KMS-11 (cell line): ENCODE measurements around the gene SYVN1.

ENCODE experiments used
- H2AFZ ChIP-seq: fragments of 200-600 bp; sonication (generic); 2 replicates; pipeline ENCODE4 v1.6.1; 2016; ENCODE audit warnings: antibody characterized with exemption, mixed run types, low read depth
- H3K27ac ChIP-seq: fragments of 200-600 bp; sonication (generic); 2 replicates; pipeline ENCODE4 v1.6.1; 2016; ENCODE audit warnings: mild to moderate bottlenecking, mixed run types
- H3K27me3 ChIP-seq: fragments of 200-600 bp; sonication (generic); 2 replicates; pipeline ENCODE4 v1.6.1; 2017; ENCODE audit warnings: mild to moderate bottlenecking, low read depth, mixed run types, moderate library complexity; ENCODE audit not compliant: insufficient read depth
- H3K36me3 ChIP-seq: fragments of 200-600 bp; sonication (generic); 2 replicates; pipeline ENCODE4 v1.6.1; 2017; ENCODE audit warnings: mild to moderate bottlenecking, mixed run types; ENCODE audit not compliant: insufficient read depth
- H3K4me1 ChIP-seq: fragments of 200-600 bp; sonication (generic); 2 replicates; pipeline ENCODE4 v1.6.1; 2016; ENCODE audit warnings: mild to moderate bottlenecking, low read depth, mixed run types; ENCODE audit not compliant: poor library complexity, severe bottlenecking
- H3K4me2 ChIP-seq: fragments of 200-600 bp; sonication (generic); 2 replicates; pipeline ENCODE4 v1.7.0; 2016; ENCODE audit warnings: mild to moderate bottlenecking, mixed run types
- H3K4me3 ChIP-seq: fragments of 200-600 bp; sonication (generic); IDR thresholded peaks from 2 replicates; pipeline ENCODE4 v1.6.1; 2017; ENCODE audit warnings: low read depth, low read length, mixed read lengths; ENCODE audit not compliant: insufficient read depth
- H3K79me2 ChIP-seq: fragments of 200-600 bp; sonication (generic); 2 replicates; pipeline ENCODE4 v1.6.1; 2016; ENCODE audit warnings: low read depth, mixed run types; ENCODE audit not compliant: insufficient read depth
- H3K9ac ChIP-seq: fragments of 200-600 bp; sonication (generic); 2 replicates; pipeline ENCODE4 v1.6.1; 2016; ENCODE audit warnings: mild to moderate bottlenecking, mixed run types
- H4K20me1 ChIP-seq: fragments of 200-600 bp; sonication (generic); 2 replicates; pipeline ENCODE4 v1.6.1; 2016; ENCODE audit warnings: mild to moderate bottlenecking, mixed run types; ENCODE audit not compliant: insufficient read depth
- TF ChIP-seq, protein P1 (sequence below): fragments of 200-600 bp; sonication (generic); conservative IDR thresholded peaks from 2 replicates; pipeline ENCODE4 v1.6.1; 2017; ENCODE audit warnings: low read depth, mild to moderate bottlenecking, antibody characterized with exemption, low read length, moderate library complexity, mixed read lengths

SYVN1 gene

DNA sequence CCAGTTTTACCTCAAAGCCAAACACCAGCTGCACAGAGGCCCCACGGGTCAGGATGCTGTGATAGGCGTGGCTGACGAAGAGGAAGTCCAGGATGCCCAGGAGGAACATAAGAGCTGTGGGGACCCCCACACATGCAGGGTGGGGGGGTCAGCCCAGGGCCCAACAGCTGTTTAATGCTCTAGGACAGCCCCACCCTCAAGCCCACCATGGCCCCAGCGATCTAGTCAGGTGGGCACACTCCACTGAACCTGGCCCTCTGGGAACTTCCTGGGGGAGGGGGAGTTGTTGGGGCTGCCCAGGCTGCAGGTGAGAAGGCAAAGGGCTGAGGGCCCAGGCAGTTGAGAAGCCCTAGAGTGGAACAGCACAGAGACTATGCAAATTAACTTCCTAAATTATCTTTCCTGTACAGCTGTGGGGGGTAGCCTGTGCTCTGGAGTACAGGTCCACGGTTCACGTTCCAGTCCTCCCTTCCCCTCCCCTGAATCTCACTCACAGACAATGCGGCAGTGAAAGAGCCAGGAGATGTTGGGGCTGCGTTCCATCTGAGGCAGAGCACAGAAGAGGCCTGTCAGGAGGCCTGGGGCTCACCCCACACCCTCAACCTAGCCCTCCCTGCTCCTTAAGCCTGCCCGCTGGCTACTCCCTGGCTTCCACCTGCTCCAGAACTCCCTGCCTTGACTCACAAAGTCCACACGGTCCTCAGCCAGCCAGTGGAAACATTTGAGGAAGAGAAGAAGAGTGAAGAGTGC, 1.9 kb downstream of the SYVN1 start:
- peaks cover 14% of the 10 kb centered on the region for H3K79me2 ChIP-seq
- no peak overlapping the region for H2AFZ ChIP-seq
- no peak overlapping the region for H3K4me3 ChIP-seq

DNA sequence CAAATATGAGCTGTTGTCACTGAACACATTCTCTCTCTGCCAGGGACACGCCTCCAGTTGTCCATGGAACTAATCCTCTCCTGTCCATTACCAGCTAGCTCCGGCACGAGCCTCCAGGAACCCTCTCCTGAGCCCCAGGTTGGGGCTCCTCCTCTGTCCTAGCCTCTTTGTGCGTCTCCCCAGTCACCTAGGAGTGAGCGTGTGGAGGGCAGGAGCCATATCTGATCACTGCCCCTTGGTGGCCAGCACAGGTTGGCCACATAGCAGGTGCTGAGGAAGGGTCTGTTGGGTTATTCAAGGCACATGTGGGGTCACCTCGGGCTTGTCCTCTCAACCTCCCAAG, 2.5 kb downstream of the SYVN1 start:
- H3K4me3 ChIP-seq, result no peak overlapping the region
- no peak overlapping the region for H3K27ac ChIP-seq
- H2AFZ ChIP-seq, result no peak overlapping the region
- H3K9ac ChIP-seq, result no peak overlapping the region
- H3K27me3 ChIP-seq, result no peaks in the 10 kb centered on the region
- peaks cover 14% of the 10 kb centered on the region for H3K79me2 ChIP-seq
- no peaks in the 10 kb centered on the region; the same call in 1 of the 2 replicates for H3K36me3 ChIP-seq
- no peaks in the 10 kb centered on the region for H4K20me1 ChIP-seq
- H3K4me2 ChIP-seq, result no peak overlapping the region
- peaks cover 25% of the 10 kb centered on the region for H3K4me1 ChIP-seq
- TF ChIP-seq, protein P1, sequence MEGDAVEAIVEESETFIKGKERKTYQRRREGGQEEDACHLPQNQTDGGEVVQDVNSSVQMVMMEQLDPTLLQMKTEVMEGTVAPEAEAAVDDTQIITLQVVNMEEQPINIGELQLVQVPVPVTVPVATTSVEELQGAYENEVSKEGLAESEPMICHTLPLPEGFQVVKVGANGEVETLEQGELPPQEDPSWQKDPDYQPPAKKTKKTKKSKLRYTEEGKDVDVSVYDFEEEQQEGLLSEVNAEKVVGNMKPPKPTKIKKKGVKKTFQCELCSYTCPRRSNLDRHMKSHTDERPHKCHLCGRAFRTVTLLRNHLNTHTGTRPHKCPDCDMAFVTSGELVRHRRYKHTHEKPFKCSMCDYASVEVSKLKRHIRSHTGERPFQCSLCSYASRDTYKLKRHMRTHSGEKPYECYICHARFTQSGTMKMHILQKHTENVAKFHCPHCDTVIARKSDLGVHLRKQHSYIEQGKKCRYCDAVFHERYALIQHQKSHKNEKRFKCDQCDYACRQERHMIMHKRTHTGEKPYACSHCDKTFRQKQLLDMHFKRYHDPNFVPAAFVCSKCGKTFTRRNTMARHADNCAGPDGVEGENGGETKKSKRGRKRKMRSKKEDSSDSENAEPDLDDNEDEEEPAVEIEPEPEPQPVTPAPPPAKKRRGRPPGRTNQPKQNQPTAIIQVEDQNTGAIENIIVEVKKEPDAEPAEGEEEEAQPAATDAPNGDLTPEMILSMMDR, result no peak

More for the DNA sequence above, 1.9 kb downstream of the SYVN1 start:
- TF ChIP-seq, protein P1, result no peak
- H3K9ac ChIP-seq, result no peak overlapping the region
- no peaks in the 10 kb centered on the region for H3K27me3 ChIP-seq
- H3K4me1 ChIP-seq, result peaks cover 25% of the 10 kb centered on the region
- peak overlapping the region; percentile 80; the same call in 1 of the 2 replicates for H3K4me2 ChIP-seq
- H3K27ac ChIP-seq, result no peak overlapping the region
- no peaks in the 10 kb centered on the region for H3K36me3 ChIP-seq
- H4K20me1 ChIP-seq, result no peaks in the 10 kb centered on the region

GRCh38 chr11:65131417-65131776, 2.9 kb downstream of the SYVN1 start:
- peaks cover 25% of the 10 kb centered on the region for H3K4me1 ChIP-seq
- no peak overlapping the region for H3K4me2 ChIP-seq
- H4K20me1 ChIP-seq, result no peaks in the 10 kb centered on the region
- TF ChIP-seq, protein P1, result no peak
- no peaks in the 10 kb centered on the region for H3K27me3 ChIP-seq
- H3K27ac ChIP-seq, result no peak overlapping the region
- H3K79me2 ChIP-seq, result peaks cover 14% of the 10 kb centered on the region
- H3K4me3 ChIP-seq, result no peak overlapping the region
- no peaks in the 10 kb centered on the region; the same call in 1 of the 2 replicates for H3K36me3 ChIP-seq
- no peak overlapping the region for H2AFZ ChIP-seq
- H3K9ac ChIP-seq, result no peak overlapping the region

GRCh38 chr11:65130631-65131416, 3.5 kb downstream of the SYVN1 start:
- Histone ChIP-seq H3K4me2 (no peak overlapping the region), H3K9ac (no peak overlapping the region), H4K20me1 (no peaks in the 10 kb centered on the region), H3K4me3 (no peak overlapping the region), H3K79me2 (peaks cover 14% of the 10 kb centered on the region), H3K27me3 (no peaks in the 10 kb centered on the region), H3K36me3 (no peaks in the 10 kb centered on the region; the same call in 1 of the 2 replicates), H2AFZ (no peak overlapping the region), H3K27ac (no peak overlapping the region), H3K4me1 (peaks cover 19% of the 10 kb centered on the region)
- TF ChIP-seq, protein P1, result no peak
